PFSK-1 (cell line): ENCODE results near the gene B3GALT4.

Experiments used
- FOXP2 ChIP-seq: optimal IDR thresholded peaks from 2 replicates; pipeline ENCODE3; 2011; ENCODE audit warnings: borderline replicate concordance, control low read depth, inconsistent platforms; ENCODE audit not compliant: insufficient read depth; ENCODE audit errors: extremely low read length, extremely low read depth
- POLR2AphosphoS5 ChIP-seq: IDR thresholded peaks from 2 replicates; pipeline ENCODE4 v1.6.1; 2012; ENCODE audit warnings: low read depth, mild to moderate bottlenecking, control low read depth, low read length, moderate library complexity
- REST ChIP-seq, 2 experiments: IDR thresholded peaks; 2 replicates each; pipeline versions ENCODE4 v1.6.1 to v1.8.0; 2011 to 2012; ENCODE audit warnings: low read depth in 2 of 2, low read length in 2 of 2, control low read depth in 1 of 2, inconsistent platforms in 1 of 2, mild to moderate bottlenecking in 1 of 2, moderate library complexity in 1 of 2; ENCODE audit not compliant: insufficient read depth in 1 of 2
- SIN3A ChIP-seq: IDR thresholded peaks from 2 replicates; pipeline ENCODE4 v1.6.1; 2012; ENCODE audit warnings: mild to moderate bottlenecking, low read length, moderate library complexity, borderline replicate concordance; ENCODE audit not compliant: insufficient read depth
- TAF1 ChIP-seq: IDR thresholded peaks from 2 replicates; pipeline ENCODE4 v1.6.1; 2012; ENCODE audit warnings: low read length, control low read depth, borderline replicate concordance; ENCODE audit not compliant: insufficient read depth

The B3GALT4 gene

GRCh38 chr6:33286946-33287914 is 10.3 kb downstream of the B3GALT4 start:
- TF ChIP-seq SIN3A (no peak), POLR2AphosphoS5 (no peak), TAF1 (no peak), FOXP2 (no peak), REST (IDR thresholded peaks at IDR 0.05; ENCODE audit: insufficient read depth in 1 of 2, low read depth in 2 of 2, low read length in 2 of 2) (no peak)

- TF ChIP-seq FOXP2 (no peak), REST (IDR thresholded peaks at IDR 0.05; ENCODE audit: insufficient read depth in 1 of 2, low read depth in 2 of 2, low read length in 2 of 2) (no peak), POLR2AphosphoS5 (no peak), SIN3A (no peak), TAF1 (no peak)
These were observed 11.4 kb downstream of the B3GALT4 start for GRCh38 chr6:33288141-33288920.

- TF ChIP-seq FOXP2 (no peak), REST (IDR thresholded peaks at IDR 0.05; ENCODE audit: insufficient read depth in 1 of 2, low read depth in 2 of 2, low read length in 2 of 2) (no peak), SIN3A (peak; percentile 96), TAF1 (peak; percentile 80; the same call in 1 of the 2 replicates), POLR2AphosphoS5 (peak; percentile 77; the same call in 1 of the 2 replicates)
These were observed 12.2 kb downstream of the B3GALT4 start, which contains the start of the genes PFDN6 and WDR46 for GRCh38 chr6:33288921-33289783. Gene PFDN6 (plus strand): TSS chr6:33289601. CDS start chr6:33289857, 256 bp downstream. Gene WDR46 (minus strand): TSS chr6:33289239. CDS start chr6:33289170, 69 bp downstream.

GRCh38 chr6:33289784-33290315 is 12.9 kb downstream of the B3GALT4 start:
- no peak for TF ChIP-seq SIN3A
- no peak for TF ChIP-seq TAF1
- no peak for TF ChIP-seq FOXP2
- no peak for TF ChIP-seq REST (IDR thresholded peaks at IDR 0.05; ENCODE audit: insufficient read depth in 1 of 2, low read depth in 2 of 2, low read length in 2 of 2)
- TF ChIP-seq POLR2AphosphoS5 = no peak
